ENCODE measurements around the gene NNT.
"Not testable (repeated sequence)": the region's sequence is repeated elsewhere in the genome, so short reads cannot be mapped to it uniquely, and the experiment has no call there.

DNA sequence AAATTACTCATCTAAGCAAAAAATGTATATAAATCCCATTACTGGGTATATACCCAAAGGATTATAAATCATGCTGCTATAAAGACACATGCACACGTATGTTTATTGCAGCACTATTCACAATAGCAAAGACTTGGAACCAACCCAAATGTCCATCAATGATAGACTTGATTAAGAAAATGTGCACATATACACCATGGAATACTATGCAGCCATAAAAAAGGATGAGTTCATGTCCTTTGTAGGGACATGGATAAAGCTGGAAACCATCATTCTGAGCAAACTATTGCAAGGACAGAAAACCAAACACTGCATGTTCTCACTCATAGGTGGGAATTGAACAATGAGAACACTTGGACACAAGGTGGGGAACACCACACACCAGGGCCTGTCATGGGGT is 103.6 kb downstream of the NNT start:
- TF ChIP-seq, protein P1, sequence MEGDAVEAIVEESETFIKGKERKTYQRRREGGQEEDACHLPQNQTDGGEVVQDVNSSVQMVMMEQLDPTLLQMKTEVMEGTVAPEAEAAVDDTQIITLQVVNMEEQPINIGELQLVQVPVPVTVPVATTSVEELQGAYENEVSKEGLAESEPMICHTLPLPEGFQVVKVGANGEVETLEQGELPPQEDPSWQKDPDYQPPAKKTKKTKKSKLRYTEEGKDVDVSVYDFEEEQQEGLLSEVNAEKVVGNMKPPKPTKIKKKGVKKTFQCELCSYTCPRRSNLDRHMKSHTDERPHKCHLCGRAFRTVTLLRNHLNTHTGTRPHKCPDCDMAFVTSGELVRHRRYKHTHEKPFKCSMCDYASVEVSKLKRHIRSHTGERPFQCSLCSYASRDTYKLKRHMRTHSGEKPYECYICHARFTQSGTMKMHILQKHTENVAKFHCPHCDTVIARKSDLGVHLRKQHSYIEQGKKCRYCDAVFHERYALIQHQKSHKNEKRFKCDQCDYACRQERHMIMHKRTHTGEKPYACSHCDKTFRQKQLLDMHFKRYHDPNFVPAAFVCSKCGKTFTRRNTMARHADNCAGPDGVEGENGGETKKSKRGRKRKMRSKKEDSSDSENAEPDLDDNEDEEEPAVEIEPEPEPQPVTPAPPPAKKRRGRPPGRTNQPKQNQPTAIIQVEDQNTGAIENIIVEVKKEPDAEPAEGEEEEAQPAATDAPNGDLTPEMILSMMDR (IDR thresholded peaks at IDR 0.05 in 2 of 3, conservative IDR thresholded peaks at IDR 0.05 in 1 of 3; ENCODE audit: control insufficient read depth in 2 of 3, extremely low read depth in 1 of 3, insufficient read depth in 1 of 3, low read depth in 3 of 3, low read length in 3 of 3), result not testable (repeated sequence)
- TF ChIP-seq NR2C2 (IDR thresholded peaks at IDR 0.05; ENCODE audit: borderline replicate concordance, control insufficient read depth, insufficient read length, low read depth); ZSCAN29 (IDR thresholded peaks at IDR 0.05): not testable (repeated sequence)

Data from GM12878 (cell line).